H1 (cell line): ENCODE data around the gene MGME1. TPM values are rescaled to one million over a fixed set of nuclear protein-coding genes. Genes with fewer than 3 reads are reported as not detected.

ENCODE experiments used
- CTCF ChIA-PET: fragments of 300-600 bp; sonication (Branson Sonifier 250); formaldehyde crosslinking; loops from one replicate; lab custom pipeline; 2021; ENCODE audit not compliant: partially characterized antibody; lab: Charles Lee
- POLR2A ChIA-PET: fragments of 300-600 bp; sonication (Branson Sonifier 250); formaldehyde crosslinking; loops from one replicate; lab custom pipeline; 2021; ENCODE audit warnings: inconsistent platforms; ENCODE audit not compliant: partially characterized antibody; lab: Charles Lee
- DNase-seq, 2 experiments: peaks; one replicate each; pipeline versions ENCODE4 v3.0.0 to v3.0.0-alpha.2; 2010 to 2022; ENCODE audit warnings: low spot score in 2 of 2, low read depth in 1 of 2, mixed read lengths in 1 of 2
- FAIRE-seq: peaks from 2 replicates; lab custom pipeline; 2011; peaks lifted over from hg19 to GRCh38; lab: Jason Lieb, UNC
- H2AFZ ChIP-seq: 2 replicates; pipeline ENCODE4 v1.8.1; 2012; ENCODE audit warnings: low read length, inconsistent platforms
- H2AK5ac ChIP-seq: 2 replicates; pipeline ENCODE4 v1.6.1; 2013; ENCODE audit warnings: low read depth, low read length
- H2BK120ac ChIP-seq: replicated peaks from 2 replicates; pipeline ENCODE3; 2013; ENCODE audit warnings: low read depth, low read length, inconsistent platforms
- H2BK12ac ChIP-seq: 2 replicates; pipeline ENCODE4 v1.6.1; 2013; ENCODE audit warnings: low read depth, low read length
- H2BK15ac ChIP-seq: 2 replicates; pipeline ENCODE4 v1.6.1; 2013; ENCODE audit warnings: low read length
- H2BK20ac ChIP-seq: 2 replicates; pipeline ENCODE4 v1.6.1; 2013; ENCODE audit warnings: low read length
- H2BK5ac ChIP-seq: 2 replicates; pipeline ENCODE4 v1.6.1; 2013; ENCODE audit warnings: low read depth, low read length
- H3K14ac ChIP-seq: 2 replicates; pipeline ENCODE4 v1.6.1; 2013; ENCODE audit warnings: inconsistent platforms; ENCODE audit not compliant: insufficient read length
- H3K18ac ChIP-seq: 2 replicates; pipeline ENCODE4 v1.6.1; 2013; ENCODE audit warnings: low read length; ENCODE audit errors: extremely low read depth
- H3K23ac ChIP-seq: 2 replicates; pipeline ENCODE4 v1.6.1; 2013; ENCODE audit warnings: inconsistent platforms; ENCODE audit not compliant: insufficient read length
- H3K23me2 ChIP-seq: 2 replicates; pipeline ENCODE4 v1.6.1; 2013; ENCODE audit warnings: low read depth, low read length
- H3K27ac ChIP-seq: 2 replicates; pipeline ENCODE4 v1.6.1; 2011; ENCODE audit warnings: low read depth, low read length, inconsistent platforms
- H3K27me3 ChIP-seq, 4 experiments: replicated peaks in 1 of 4; 1 replicate in 1 of 4; 2 replicates in 3 of 4; pipeline versions ENCODE4 v1.6.1 to v1.8.1; 2011 to 2013; ENCODE audit warnings: low read length in 3 of 4, mild to moderate bottlenecking in 3 of 4, inconsistent platforms in 2 of 4, mixed read lengths in 2 of 4, moderate library complexity in 1 of 4; ENCODE audit not compliant: control insufficient read depth in 3 of 4, insufficient read depth in 3 of 4; ENCODE audit errors: extremely low read depth in 1 of 4
- H3K36me3 ChIP-seq, 4 experiments: 2 replicates each; pipeline versions ENCODE4 v1.6.1 to v1.8.1; 2011 to 2013; ENCODE audit warnings: mild to moderate bottlenecking in 4 of 4, low read length in 3 of 4, moderate library complexity in 2 of 4, control low read depth in 1 of 4, inconsistent platforms in 1 of 4; ENCODE audit not compliant: insufficient read depth in 4 of 4, control insufficient read depth in 2 of 4
- H3K4ac ChIP-seq: replicated peaks from 2 replicates; pipeline ENCODE3; 2013; ENCODE audit warnings: low read length, low read depth, mixed read lengths, inconsistent platforms; ENCODE audit not compliant: insufficient read length
- H3K4me1 ChIP-seq, 4 experiments: replicated peaks in 1 of 4; 1 replicate in 1 of 4; 2 replicates in 3 of 4; pipeline versions ENCODE4 v1.6.1 to v1.8.1; 2011 to 2013; ENCODE audit warnings: low read length in 3 of 4, inconsistent platforms in 2 of 4, mixed read lengths in 1 of 4; ENCODE audit not compliant: insufficient read depth in 4 of 4, control insufficient read depth in 3 of 4
- H3K4me2 ChIP-seq, 2 experiments: 2 replicates each; pipeline versions ENCODE4 v1.6.1 to v1.8.1; 2011 to 2013; ENCODE audit warnings: low read depth in 2 of 2, low read length in 2 of 2, control low read depth in 1 of 2, inconsistent platforms in 1 of 2, mild to moderate bottlenecking in 1 of 2; ENCODE audit not compliant: insufficient read depth in 1 of 2
- H3K4me3 ChIP-seq, 4 experiments: fragments of 200-600, 300-600 bp in 1 of 4; sonication (generic), shearing (Covaris generic), sonication (Bioruptor Twin) in 1 of 4; 2 replicates each; pipeline versions ENCODE4 v1.5.1 to v1.8.1; 2011 to 2016; ENCODE audit warnings: low read length in 4 of 4, low read depth in 3 of 4, control low read depth in 2 of 4, inconsistent platforms in 2 of 4, mild to moderate bottlenecking in 2 of 4, mixed read lengths in 1 of 4, moderate library complexity in 1 of 4; ENCODE audit not compliant: insufficient read depth in 2 of 4; ENCODE audit errors: extremely low read depth in 1 of 4
- H3K56ac ChIP-seq: replicated peaks from 2 replicates; pipeline ENCODE3; 2013; ENCODE audit warnings: low read depth, mild to moderate bottlenecking, mixed read lengths, low read length, inconsistent platforms; ENCODE audit not compliant: insufficient read length
- H3K79me1 ChIP-seq: 2 replicates; pipeline ENCODE4 v1.6.1; 2013; ENCODE audit warnings: low read depth, low read length, control low read depth
- H3K79me2 ChIP-seq, 2 experiments: 2 replicates each; pipeline versions ENCODE4 v1.6.1 to v1.8.1; 2012 to 2013; ENCODE audit warnings: low read length in 2 of 2, mild to moderate bottlenecking in 2 of 2, inconsistent platforms in 1 of 2; ENCODE audit not compliant: insufficient read depth in 2 of 2, control insufficient read depth in 1 of 2
- H3K9ac ChIP-seq, 4 experiments: replicated peaks in 1 of 4; 1 replicate in 1 of 4; 2 replicates in 3 of 4; pipeline versions ENCODE4 v1.6.1 to v1.8.1; 2011 to 2013; ENCODE audit warnings: low read depth in 3 of 4, low read length in 3 of 4, control low read depth in 2 of 4, mild to moderate bottlenecking in 2 of 4, moderate library complexity in 2 of 4, inconsistent platforms in 1 of 4; ENCODE audit errors: extremely low read depth in 1 of 4
- H3K9me3 ChIP-seq, 2 experiments: 2 replicates each; pipeline versions ENCODE4 v1.6.1 to v1.8.1; 2012 to 2013; ENCODE audit warnings: mild to moderate bottlenecking in 2 of 2, moderate library complexity in 2 of 2, control low read depth in 1 of 2, inconsistent platforms in 1 of 2, low read depth in 1 of 2, low read length in 1 of 2, mixed read lengths in 1 of 2; ENCODE audit not compliant: insufficient read depth in 2 of 2
- H4K20me1 ChIP-seq, 2 experiments: replicated peaks in 1 of 2; 2 replicates each; pipeline versions ENCODE3 to v1.8.1; 2011 to 2013; ENCODE audit warnings: inconsistent platforms in 2 of 2, low read length in 2 of 2, mild to moderate bottlenecking in 1 of 2; ENCODE audit not compliant: insufficient read depth in 2 of 2, control insufficient read depth in 1 of 2
- H4K5ac ChIP-seq: 2 replicates; pipeline ENCODE4 v1.6.1; 2013; ENCODE audit warnings: low read length, low read depth, mixed read lengths, inconsistent platforms; ENCODE audit not compliant: insufficient read length
- H4K8ac ChIP-seq: 2 replicates; pipeline ENCODE4 v1.8.0; 2013; ENCODE audit warnings: mild to moderate bottlenecking, moderate library complexity, low read length, inconsistent platforms; ENCODE audit not compliant: insufficient read depth; ENCODE audit errors: extremely low read depth
- H4K91ac ChIP-seq: replicated peaks from 2 replicates; pipeline ENCODE3; 2013; ENCODE audit warnings: low read length, mixed read lengths, inconsistent platforms; ENCODE audit not compliant: insufficient read length
- POLR2A ChIP-seq, 2 experiments: IDR thresholded peaks; 1 replicate in 1 of 2; 2 replicates in 1 of 2; pipeline ENCODE4 v1.6.1; 2011; ENCODE audit warnings: low read depth in 2 of 2, low read length in 2 of 2, mild to moderate bottlenecking in 2 of 2; ENCODE audit errors: control extremely low read depth in 1 of 2
- RAD21 ChIP-seq, 2 experiments: IDR thresholded peaks in 1 of 2; conservative IDR thresholded peaks in 1 of 2; 2 replicates each; pipeline ENCODE4 v1.6.1; 2011; ENCODE audit warnings: low read depth in 2 of 2, low read length in 2 of 2, improper control_type of control experiment in 1 of 2, inconsistent platforms in 1 of 2, mild to moderate bottlenecking in 1 of 2, moderate library complexity in 1 of 2
- RBBP5 ChIP-seq: IDR thresholded peaks from 2 replicates; pipeline ENCODE4 v1.7.1; 2012; ENCODE audit warnings: low read depth, mild to moderate bottlenecking, inconsistent platforms, low read length, moderate library complexity, borderline replicate concordance
- RFX5 ChIP-seq: IDR thresholded peaks from 2 replicates; pipeline ENCODE4 v1.6.1; 2011; ENCODE audit warnings: low read depth, low read length, improper control_type of control experiment, borderline replicate concordance
- TAF7 ChIP-seq: optimal IDR thresholded peaks from 2 replicates; pipeline ENCODE3; 2011; ENCODE audit warnings: low read depth, mild to moderate bottlenecking, inconsistent platforms, low read length, moderate library complexity, borderline replicate concordance
- TEAD4 ChIP-seq: IDR thresholded peaks from 2 replicates; pipeline ENCODE4 v1.6.1; 2012; ENCODE audit warnings: low read depth, low read length, inconsistent platforms, mixed read lengths
- WGBS, 2 experiments: shearing (Covaris generic) in 1 of 2; methylation state at CpG; one replicate each; pipeline versions ENCODE4 v1.1.6 to v1.1.7; 2013 to 2015; ENCODE audit warnings: low lambda C conversion rate in 2 of 2, mixed read lengths in 2 of 2, inconsistent platforms in 1 of 2, low coverage in 1 of 2, missing lambda C conversion rate in 1 of 2; ENCODE audit not compliant: insufficient replicate concordance in 2 of 2, insufficient coverage in 1 of 2, insufficient read length in 1 of 2; ENCODE audit errors: extremely low coverage in 1 of 2, missing lambda C conversion rate in 1 of 2; 5-methylcytosine and 5-hydroxymethylcytosine counted together
- polyA plus RNA-seq, 7 experiments: library from polyadenylated mRNA; depleted of rRNA in 3 of 7; stranded (reverse) in 5 of 7; unstranded in 2 of 7; fragments of >200 nt in 5 of 7; fragments of 200-250 nt in 2 of 7; gene quantifications; 1 replicate in 5 of 7; 2 replicates in 1 of 7; 4 replicates in 1 of 7; pipeline versions ENCODE4 v1.2.1 to v1.2.3, GENCODE V29; 2011 to 2013; ENCODE audit warnings: missing spikeins in 2 of 7, mixed read lengths in 2 of 7
- total RNA-seq: library from RNA; stranded (reverse); fragmentation: NEBNext Ultra II Directional; extraction: Animal tissue kit (Norgen Biotek cat#: 25700); gene quantifications from 2 replicates; pipeline ENCODE4 v1.2.1, GENCODE V29; 2021

Gene MGME1
- total and polyA plus RNA-seq, 2 of the 8 experiments (the other 6 are each of a cell fraction or from before 2014, with no cell fraction given): 27.7 to 59.0 TPM

DNA sequence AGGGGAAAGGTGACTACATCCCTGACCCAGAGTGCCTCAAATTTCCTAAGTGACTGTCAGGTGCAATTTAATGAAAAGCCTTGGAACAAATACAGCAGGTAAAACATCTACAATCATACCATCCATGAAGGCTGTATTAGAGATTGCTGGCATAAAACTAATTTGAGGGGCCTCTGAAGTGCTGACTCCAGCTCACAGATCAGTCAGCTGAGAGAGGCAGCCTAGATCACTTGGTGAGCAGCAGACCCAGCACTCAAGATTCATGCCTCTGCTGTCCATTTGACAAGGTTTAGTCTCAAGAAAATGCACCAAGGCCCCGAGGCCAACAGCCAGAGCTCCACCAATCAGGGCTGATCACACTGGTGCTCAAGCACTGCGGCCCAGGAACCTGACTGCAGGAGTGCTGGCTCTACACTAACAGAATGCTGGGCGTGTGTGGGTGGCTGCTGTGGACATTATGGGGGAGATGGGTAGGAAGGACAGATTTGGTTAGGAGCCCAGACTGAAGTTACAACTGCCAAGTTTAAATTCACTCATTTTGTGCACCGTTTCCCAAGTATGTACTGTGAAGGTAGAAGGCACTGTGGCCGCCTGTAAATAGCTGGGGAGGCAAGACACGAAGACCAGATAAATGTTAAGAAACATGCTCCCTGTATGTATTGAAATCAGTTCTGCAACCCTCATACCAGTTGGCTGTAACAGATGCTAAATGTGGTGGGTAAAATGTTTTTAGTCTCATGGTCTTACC lies 28.4 kb upstream of the MGME1 start:
- no peak for FAIRE-seq
- 68% methylated on average over 6 of the region's 6 CpGs; no CpG with 5 or more reads in 1 of the 2 experiments for WGBS, 2 experiments

More for the DNA sequence above, 28.4 kb upstream of the MGME1 start:
- H3K36me3 ChIP-seq: peaks cover 16 to 46% (median 37%) of the 10 kb centered on the region in 4 experiments
- no peaks in the 10 kb centered on the region; the same call in 1 of the 2 replicates for H3K79me1 ChIP-seq
- H2BK12ac ChIP-seq: no peak overlapping the region
- H2BK15ac ChIP-seq: no peak overlapping the region
- H3K23ac ChIP-seq: no peak overlapping the region
- no peak overlapping the region for H3K18ac ChIP-seq
- POLR2A ChIA-PET: interaction anchor here (0.6 to 3.5 kb wide), 24 partner anchors 9 to 435 kb away, joined by 3 to 30 read pairs (median 4); partner anchors contain the start of genes DSTN, MGME1, OVOL2 and RRBP1
- H4K20me1 ChIP-seq: peaks cover 3 to 18% of the 10 kb centered on the region in 2 experiments
- no peaks in the 10 kb centered on the region for H3K9me3 ChIP-seq
- H4K5ac ChIP-seq: no peak overlapping the region
- 0 out of 2 replicates have a peak overlapping the region, but pooled peaks have one; percentile 0 for H2BK5ac ChIP-seq
- CTCF ChIA-PET: interaction anchor here (0.6 to 4.9 kb wide), 13 partner anchors 8 to 435 kb away, joined by 3 to 26 read pairs (median 3); no protein-coding TSS in a partner anchor
- H3K4me3 ChIP-seq: no peak overlapping the region
- H3K9ac ChIP-seq: no peak overlapping the region; a peak in 1 of 7 replicates
- H4K8ac ChIP-seq: peak overlapping the region; percentile 35; the same call in 1 of the 2 replicates
- DNase-seq: peak in 1 of 2 experiments; percentile 70
- peaks cover 0 to under 1% of the 10 kb centered on the region in 2 experiments; a peak in 1 of 4 replicates for H3K79me2 ChIP-seq
- no peaks in the 10 kb centered on the region for H3K27me3 ChIP-seq
- peaks cover 10 to 23% (median 16%) of the 10 kb centered on the region in 4 experiments for H3K4me1 ChIP-seq
- no peak overlapping the region for H3K14ac ChIP-seq
- no peak overlapping the region for H2AK5ac ChIP-seq
- no peak overlapping the region for H3K56ac ChIP-seq
- no peak overlapping the region for H4K91ac ChIP-seq
- H3K4me2 ChIP-seq: peak overlapping the region in 1 of 2 experiments; percentile 8; a peak in 1 of 4 replicates
- no peaks in the 10 kb centered on the region for H3K23me2 ChIP-seq
- H2BK120ac ChIP-seq: no peak overlapping the region
- H2AFZ ChIP-seq: no peak overlapping the region
- TF ChIP-seq TAF7 (peak; percentile 22), TEAD4 (no peak), RAD21 (IDR thresholded peaks at IDR 0.05 in 1 of 2, conservative IDR thresholded peaks at IDR 0.05 in 1 of 2; ENCODE audit: low read depth in 2 of 2, low read length in 2 of 2) (no peak), RBBP5 (no peak), RFX5 (no peak), POLR2A (IDR thresholded peaks at IDR 0.05; ENCODE audit: control extremely low read depth in 1 of 2, low read depth in 2 of 2, low read length in 2 of 2) (peak in 1 of 2 experiments; percentile 69; a peak in 1 of 3 replicates)
- no peak overlapping the region for H2BK20ac ChIP-seq
- H3K4ac ChIP-seq: no peak overlapping the region
- H3K27ac ChIP-seq: no peak overlapping the region
